HG03520 (cell line): ENCODE data around the gene ACE.

Experiments
- ATAC-seq: cut with Tn5 transposase; IDR thresholded peaks from one replicate; pipeline ENCODE4 v1.9.1; 2021; ENCODE audit warnings: mild to moderate bottlenecking, moderate library complexity; ENCODE audit not compliant: unreplicated experiment

The ACE gene

DNA sequence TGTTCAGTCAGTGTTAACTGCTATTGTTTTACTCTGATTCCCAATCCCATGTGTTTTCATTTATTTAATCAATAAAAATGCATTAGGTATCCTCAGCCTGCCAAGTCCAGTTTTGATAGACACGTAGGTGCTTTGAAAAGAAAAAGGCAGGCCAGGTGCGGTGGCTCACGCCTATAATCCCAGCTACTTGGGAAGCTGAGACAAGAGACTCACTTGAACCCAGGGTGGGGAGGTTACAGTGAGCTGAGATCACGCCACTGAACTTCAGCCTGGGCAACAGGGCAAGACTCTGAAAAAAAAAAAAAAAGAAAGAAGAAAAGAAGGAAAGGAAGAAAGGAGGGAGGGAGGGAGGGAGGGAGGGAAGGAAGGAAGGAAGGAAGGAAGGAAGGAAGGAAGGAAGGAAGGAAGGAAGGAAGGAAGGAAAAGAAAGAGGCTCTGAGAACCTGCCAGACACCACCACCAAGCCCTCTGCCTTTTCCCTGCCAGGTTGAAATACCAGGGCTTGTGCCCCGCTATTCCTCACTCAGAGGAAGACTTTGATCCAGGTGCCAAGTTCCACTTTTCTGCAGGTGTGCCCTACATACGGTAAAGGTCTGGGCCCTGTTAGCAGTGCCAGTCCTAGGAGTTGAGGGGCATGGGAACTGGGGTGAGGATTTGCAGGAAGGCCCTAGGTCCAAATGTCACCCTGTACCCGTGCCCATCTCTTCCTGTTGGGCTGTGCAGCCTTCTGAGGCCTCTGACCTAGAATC is 36.2 kb downstream of the ACE start:
- no peak for ATAC-seq

DNA sequence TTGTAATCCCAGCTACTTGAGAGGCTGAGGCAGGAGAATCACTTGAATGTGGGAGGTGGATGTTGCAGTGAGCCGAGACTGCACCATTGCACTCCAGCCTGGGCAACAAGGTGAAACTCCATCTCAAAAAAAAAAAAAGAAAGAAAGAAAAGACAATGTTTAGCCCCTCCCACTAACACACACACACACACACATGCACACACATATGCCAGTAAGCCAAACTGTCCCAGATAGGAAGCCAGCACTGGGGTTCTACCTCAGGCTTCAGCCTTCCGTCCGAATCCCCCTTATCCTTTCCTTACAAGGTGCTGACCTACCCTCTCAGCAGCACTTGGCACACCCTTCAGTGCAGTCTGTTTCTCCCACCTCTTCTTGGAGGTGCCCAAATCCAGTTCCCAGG is 37.6 kb downstream of the ACE start:
- no peak for ATAC-seq

DNA sequence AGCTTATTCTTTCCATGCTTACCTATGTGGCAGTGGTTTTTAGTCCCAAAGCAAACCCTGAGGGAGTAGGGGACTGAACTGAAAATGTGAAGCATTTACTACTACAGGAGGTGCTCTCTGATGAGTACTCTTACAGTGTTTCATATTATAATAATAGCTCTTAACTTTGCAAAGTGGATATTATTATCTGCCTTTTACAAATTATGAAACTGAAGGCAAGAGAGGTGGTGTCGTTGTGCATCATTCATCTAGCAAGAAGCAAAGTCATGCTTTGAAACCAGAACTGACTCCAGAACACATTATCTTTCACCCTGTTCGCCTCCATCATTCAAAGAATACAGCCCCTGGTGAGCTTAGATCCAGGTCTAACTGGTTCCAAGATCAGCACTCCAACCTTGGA is 38.1 kb downstream of the ACE start:
- no peak for ATAC-seq

DNA sequence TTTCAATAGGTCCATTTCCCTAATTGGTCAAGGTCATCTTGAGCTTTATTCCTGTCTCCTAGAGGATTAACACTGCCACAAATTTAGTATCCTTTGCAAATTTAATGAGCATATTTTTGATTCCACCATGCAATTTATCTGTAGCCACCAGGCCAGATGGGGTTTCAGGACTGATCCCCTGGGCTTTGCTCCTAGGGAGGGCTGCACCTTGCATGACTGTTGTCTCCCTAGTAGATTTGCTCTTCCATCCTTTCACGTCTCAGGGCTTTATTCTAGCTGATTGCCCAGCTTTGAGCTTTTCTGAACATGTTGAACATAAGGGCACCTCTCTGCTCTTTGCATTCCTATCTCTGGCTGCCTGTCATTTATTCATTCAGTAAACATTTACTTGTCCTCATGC is 38.6 kb downstream of the ACE start:
- no peak for ATAC-seq

DNA sequence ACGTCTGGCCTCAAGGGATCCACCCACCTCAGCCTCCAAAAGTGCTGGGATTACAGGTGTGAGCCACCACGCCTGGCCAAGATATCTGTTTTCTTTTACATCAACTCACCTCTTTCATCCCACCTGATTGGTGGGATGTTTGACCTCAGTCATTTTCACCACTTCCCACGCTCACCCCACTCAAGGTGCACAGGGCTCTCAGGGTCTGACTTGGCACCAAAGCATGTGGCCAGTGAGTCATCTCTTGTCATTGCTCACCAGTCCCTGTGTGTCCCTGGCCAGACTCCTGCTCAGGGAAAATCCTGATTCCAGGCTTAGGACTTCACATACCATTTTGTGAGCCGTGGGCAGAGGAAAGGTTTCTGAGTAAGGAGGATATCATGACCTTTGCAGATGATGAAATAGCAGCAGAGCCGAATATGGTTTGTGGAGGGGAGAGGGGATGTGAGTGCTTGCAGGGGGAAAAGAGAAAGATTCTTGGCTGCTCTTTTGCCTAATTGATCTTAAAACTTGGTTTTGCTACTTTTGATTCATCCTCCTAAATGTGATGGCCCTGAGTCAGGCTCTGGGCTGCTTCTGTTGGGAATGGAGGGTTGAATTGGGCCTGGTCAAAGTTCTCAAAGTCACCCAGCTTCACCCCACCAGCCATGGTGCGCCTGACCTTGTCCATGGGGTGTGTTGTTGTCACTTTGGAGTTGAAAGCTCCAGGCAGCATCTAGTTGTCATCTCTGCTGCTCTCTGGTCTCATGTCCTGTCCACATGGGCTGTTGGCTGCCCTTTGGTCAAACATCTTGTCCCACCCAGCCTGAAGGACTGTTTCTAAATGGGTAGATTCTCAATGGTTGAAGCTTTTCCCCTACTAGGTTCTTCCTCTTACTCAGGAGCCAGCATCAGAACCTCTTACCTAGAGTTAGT is 40.3 kb downstream of the ACE start:
- ATAC-seq = no peak

DNA sequence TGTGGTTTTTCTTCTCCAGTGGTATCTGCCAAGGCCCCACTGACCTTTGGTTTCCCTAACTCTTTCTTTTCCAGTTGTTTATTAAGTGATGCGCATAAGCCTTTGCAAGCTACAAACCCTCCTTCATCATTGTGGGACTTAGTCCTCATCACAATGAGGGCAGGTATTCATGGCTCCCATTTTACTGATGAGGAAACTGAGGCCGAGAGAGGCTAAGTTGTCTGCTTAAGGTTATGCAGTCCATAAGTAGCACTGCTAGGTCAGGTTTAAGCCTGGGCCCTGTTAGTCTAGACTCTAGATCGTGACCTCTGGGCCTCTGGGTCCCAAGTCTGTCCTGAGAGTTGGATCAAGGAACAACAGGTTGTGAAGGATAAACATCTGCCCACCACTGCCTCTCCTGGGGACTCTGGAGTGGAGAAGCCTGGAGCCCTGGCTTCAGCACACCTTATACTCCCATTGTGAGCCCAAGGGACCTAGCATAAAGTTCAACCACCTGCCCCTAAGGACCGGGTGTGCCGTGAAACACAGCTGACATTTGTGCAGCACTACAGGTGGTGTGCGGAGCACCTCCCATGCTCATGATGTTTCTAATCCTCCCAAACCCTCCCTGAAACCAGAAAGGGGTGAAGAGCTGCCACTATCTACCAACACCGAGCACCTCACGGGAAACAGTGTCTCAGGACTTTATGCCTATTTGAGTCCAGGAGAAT is 41.1 kb downstream of the ACE start:
- ATAC-seq = no peak

DNA sequence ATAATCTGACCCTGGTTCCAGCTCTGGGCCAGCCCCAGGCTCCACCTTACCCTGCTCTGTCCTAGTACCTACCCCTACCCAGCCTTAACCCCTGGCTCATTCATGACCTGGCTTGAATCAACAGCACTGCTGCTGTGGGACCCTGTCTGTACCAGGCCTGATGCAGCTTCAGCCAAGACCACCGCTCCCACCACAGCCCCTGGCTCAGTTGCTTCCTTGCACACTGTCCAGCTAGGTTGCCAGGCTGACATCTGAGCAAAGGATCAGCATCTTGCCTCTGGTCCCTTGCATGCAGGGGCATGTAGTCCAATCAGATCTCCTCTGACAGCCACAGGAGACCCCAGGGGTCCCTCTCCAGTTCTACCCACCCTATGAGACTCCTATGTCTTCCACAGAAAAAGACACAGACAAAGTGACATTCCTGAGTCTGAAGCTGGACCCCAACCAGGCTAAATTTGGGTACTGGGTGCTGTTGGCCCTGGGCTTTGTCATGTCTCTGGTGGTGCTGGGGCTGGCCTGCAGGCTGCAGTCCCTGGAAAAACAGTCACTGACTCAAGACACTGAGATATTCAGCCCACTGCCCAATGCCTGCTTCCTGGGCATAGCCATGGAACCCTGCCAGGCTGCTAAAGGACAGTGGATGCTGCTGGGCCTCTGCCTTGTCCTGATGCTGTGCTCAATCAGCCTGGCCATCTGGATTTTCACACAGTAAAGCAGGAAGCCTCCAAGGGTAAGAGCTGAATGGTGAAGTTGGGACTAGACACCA is 42.4 kb downstream of the ACE start:
- no peak for ATAC-seq

DNA sequence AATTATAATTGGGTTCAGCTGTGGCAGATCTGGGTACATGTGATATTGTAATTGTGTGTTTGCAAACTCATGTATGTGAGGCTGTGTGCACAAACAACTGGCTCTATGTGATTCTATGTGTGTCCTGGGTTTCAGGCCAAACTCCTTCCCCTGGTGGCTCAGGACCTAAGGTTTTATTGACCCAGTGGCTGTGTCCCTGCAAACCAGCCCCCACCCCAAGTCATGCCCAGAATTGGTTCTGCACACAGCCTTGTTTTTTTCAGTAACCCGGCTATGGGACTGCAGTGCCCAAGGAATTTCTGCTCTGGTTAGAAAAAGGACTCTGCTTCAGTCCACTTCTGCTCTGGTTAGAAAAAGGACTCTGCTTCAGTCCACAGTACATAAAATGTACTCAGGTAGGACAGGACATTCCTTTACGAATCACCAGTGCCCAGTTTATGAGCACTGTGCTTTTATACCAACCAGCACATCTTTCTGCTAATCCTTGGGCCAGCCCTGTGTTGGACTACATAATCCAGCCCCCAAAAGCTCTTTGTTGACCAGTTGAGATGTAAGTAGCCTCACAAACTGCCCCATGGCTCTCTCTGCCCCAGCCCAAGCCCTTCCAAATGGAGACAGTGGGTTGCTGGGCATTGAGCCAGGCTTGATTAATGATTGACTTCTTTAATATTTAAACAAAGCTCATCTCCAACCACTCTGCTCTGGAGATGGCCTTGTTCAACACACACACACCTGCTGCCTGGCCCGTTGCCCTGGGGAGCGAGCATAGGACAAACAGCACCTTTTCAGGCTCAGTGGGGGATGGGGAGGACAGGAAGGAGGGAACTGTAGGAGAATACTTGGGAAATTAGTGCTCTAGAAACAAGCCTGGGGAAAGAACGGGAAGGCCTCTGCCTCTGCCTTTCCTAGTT is 43.4 kb downstream of the ACE start:
- no peak for ATAC-seq

DNA sequence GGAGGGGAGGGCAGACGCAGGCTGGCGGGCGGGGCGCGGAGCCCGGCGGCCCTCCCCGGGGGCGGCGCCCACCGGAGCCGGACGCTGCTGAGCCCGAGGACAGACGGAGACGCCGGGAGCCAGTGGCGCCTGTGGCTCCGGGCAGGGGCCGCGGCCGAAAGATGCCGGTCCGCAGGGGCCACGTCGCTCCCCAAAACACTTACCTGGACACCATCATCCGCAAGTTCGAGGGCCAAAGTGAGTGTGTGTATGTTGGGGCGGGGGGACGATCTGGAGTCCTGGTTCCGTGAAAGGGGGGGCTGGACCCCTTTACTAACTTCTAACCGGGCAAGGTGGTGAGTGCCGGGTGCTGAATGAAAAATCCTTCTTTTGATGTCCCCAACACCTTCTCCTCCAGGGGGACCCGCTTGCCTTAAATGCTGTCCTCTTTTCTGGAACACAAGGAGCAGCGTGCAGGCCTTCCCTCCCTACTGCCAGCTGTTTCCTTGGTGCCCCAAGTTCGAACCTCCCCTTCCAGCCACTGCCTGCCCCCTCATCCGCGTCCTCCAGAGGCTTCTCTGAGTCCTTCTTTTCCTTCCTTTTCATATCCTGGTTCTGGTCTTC is 46.5 kb downstream of the ACE start, which contains the start of gene KCNH6:
KCNH6 (plus strand) TSS at position 106 of the 603 bp plus-strand sequence; CDS start at position 162, 56 bp downstream.
- no peak for ATAC-seq

DNA sequence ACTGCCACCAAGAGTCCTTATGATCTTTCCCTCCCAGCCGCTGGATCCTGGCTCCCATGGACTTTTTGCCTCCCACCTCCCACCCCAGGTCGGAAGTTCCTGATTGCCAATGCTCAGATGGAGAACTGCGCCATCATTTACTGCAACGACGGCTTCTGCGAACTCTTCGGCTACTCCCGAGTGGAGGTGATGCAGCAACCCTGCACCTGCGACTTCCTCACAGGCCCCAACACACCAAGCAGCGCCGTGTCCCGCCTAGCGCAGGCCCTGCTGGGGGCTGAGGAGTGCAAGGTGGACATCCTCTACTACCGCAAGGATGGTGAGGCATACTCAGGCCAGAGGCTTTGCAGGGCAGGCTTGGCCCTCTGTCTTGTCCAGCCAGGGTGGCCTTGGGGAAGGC is 47.2 kb downstream of the ACE start:
- no peak for ATAC-seq

DNA sequence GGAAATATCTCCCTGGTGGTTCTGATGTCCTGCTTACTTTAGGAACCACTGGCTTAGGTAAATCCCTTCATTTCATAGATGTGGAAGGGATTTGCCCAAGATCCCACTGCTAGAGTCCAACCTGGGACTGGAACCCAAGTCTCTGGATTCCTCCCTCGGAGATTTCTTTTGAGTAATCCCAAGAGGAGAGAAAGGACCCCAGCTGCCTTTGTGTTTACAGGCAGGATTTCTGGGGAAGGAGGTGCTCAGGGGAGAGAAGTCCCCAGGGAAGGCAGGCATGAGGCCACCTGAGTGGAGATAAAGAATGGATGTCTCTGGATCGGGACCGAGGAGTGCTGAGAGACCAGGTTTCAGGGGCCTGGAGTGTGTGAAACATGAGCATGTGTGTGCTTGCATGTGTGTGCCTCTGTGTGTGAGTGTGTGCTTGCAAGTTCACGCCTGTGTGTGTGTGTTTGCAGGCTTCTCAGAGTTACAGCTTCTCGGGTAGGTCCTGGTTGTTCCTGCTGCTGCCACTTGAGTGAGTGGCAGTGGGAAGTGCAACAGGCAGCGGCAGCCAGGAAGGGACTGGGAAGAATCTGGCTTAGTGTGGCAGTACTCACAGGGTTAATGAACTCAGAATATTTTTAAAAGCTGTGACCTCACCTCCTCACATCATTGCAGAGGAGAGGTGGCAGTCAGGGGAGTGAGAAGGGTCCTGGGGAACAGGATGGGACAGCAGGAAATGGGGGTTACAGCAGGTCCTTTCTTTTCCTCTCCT is 48.5 kb downstream of the ACE start:
- ATAC-seq = no peak

DNA sequence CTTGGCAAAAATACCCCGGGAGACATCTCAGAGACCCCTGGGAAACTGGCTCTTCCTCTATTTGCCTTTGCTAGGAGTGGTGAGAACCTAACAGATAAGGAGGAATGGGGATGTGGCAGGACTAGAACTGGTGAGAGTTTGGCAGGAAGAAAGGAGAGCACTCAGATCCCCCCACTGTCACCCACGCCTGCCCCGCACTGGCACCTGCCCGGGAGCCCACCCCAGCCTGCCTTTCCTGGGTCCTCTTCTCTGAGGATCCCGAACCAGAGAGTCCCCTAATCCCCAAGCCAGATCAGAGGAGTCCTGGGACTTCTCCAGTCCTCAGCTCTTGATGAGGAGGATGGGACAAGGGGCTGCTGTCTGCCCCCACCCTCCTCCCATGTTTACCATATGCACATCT is 50.0 kb downstream of the ACE start:
- no peak for ATAC-seq

DNA sequence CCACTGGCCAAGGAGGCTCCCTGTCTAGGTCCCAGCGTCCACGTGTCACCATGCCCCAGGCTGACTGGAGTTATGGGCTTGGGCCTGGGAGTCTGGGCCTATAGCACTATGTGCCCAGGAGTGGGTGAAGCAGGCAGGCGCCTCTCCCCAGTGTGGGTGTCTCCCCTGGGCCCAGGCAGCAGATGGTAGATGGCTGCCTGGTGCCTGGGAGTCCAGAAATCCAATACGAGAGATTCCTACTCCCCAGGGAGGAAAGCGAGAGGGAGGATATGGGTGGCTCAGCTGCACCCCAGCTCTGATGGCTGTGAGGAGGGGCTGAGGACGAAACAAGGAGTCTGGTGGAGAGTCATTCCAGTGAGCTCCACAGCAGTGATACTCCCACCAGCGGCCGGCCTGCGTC is 51.3 kb downstream of the ACE start:
- no peak for ATAC-seq

DNA sequence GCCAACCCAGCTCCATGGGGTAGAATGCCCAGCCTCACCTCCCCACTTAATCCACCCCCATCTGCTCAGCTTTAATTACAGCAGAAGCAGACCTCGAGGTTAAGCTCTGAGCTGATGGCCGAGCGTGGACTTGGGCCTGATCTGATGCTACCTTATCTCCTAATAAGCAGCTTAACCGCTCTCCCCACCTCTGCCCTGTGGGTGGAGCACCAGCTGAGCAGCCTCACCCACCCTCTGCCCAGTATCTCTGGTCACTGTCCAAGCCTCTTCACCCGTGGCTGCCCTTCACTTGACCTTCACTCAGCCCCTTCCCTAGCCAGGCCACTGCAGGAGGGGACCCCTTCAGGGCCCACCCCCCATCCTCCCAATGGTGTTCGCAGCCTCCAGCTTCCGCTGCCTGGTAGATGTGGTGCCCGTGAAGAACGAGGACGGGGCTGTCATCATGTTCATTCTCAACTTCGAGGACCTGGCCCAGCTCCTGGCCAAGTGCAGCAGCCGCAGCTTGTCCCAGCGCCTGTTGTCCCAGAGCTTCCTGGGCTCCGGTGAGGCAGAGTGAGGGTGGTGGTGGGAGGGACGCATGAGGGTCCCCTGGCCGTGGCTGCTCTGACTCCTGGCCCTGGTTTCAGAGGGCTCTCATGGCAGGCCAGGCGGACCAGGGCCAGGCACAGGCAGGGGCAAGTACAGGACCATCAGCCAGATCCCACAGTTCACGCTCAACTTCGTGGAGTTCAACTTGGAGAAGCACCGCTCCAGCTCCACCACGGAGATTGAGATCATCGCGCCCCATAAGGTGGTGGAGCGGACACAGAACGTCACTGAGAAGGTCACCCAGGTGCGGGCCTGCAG is 53.1 kb downstream of the ACE start:
- ATAC-seq = no peak

DNA sequence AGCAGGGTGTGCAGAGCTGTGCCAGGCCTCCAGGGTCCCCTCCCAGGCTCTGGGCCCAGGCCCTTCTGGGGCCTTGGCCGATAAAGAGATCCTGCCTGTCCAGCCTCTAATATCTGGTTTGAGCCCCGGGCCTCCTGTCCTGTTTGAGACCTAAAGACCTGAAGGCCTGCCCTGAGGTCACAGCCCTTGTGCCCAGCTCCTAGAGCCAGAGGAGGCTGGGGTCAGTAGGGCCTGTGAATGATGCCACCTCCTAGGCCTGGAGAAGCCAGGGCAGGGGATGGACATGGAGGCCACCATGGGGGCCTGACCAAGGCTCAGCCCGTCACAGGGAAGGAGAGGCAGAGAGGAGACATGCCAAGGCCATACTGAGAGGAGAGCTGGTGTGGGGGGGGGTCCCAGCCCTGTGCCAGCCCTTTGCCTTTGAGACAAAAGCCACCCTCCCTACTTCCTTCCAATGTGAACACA is 53.7 kb downstream of the ACE start:
- ATAC-seq = no peak

DNA sequence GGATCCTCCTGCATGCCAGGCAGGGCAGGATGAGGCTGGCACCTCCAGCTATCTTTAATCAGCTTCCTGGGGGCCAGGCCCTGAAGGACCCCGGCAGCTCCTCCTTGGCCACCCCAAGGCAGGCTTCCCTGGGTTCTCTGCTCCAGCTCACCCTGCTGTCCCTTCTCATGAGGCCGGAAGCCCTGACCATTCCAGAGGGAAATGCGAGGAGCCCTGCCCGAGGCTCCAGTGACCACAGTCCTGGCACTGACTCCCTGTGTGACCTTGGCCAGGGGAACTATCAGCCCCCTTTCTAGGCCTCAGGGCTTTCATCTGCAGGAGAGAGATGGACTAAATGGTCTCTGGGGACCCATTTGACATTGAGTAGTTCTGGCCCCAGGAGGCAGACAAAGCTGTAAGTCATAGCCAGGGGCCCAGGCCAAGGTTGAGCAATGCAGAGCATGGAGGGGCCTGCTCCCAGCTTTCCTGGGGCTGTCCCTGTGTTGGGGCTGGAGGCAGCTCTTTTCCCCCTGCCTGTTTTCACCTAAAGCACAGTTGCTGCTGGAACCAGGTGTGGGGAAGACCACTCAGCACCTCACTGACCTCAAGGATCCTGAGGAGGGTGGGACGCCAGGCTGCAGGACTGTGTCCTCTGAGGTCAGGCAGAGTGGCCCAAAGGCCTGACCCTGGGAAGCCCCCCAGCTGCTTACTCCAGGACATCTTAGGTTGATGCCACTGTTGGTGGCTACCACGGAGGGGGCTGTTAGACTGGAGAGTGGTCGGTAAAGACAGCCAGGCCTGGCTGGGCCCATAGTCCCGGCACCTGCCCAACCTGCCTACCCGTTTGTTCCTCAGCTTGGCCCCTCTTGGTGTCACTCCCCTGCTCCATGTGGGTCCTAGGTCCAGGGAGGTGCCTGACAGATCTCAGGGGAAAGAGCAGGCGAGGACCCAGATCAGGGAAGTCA is 54.4 kb downstream of the ACE start:
- ATAC-seq = no peak
